DND-41 (cell line): Measurements from ENCODE around the gene BOLA3.
A peak's percentile ranks its signal among the peaks of the same experiment; 100 is the strongest.

Experiments used
- ATAC-seq: fragments of 200-7000 bp; cut with Tn5 transposase; 3 replicates; pipeline ENCODE4 v1.9.1; 2021; ENCODE audit warnings: low read depth; ENCODE audit not compliant: insufficient read depth
- DNase-seq: peaks from one replicate; pipeline ENCODE4 v3.0.0-alpha.2; 2020
- H2AFZ ChIP-seq: 2 replicates; pipeline ENCODE4 v1.6.0; 2012; ENCODE audit warnings: low read depth, low read length
- H3K27ac ChIP-seq: 2 replicates; pipeline ENCODE4 v1.5.1; 2012; ENCODE audit warnings: low read length, inconsistent platforms
- H3K27me3 ChIP-seq: fragments of 200-600 bp; sonication (generic); 2 replicates; pipeline ENCODE4 v1.6.0; 2012; ENCODE audit warnings: low read length, mild to moderate bottlenecking, inconsistent platforms; ENCODE audit not compliant: insufficient read depth, poor library complexity
- H3K36me3 ChIP-seq: 2 replicates; pipeline ENCODE4 v1.5.1; 2012; ENCODE audit warnings: low read length, inconsistent platforms; ENCODE audit not compliant: insufficient read depth
- H3K4me1 ChIP-seq: 2 replicates; pipeline ENCODE4 v1.5.1; 2012; ENCODE audit warnings: mild to moderate bottlenecking, low read length; ENCODE audit not compliant: insufficient read depth
- H3K4me2 ChIP-seq: 2 replicates; pipeline ENCODE4 v1.6.0; 2012; ENCODE audit warnings: mild to moderate bottlenecking, moderate library complexity, low read length, inconsistent platforms; ENCODE audit not compliant: insufficient read depth
- H3K4me3 ChIP-seq, 2 experiments: fragments of 200-600 bp in 1 of 2; shearing (Covaris generic) in 1 of 2; 2 replicates each; pipeline ENCODE4 v1.5.1; 2012 to 2016; ENCODE audit warnings: inconsistent platforms in 2 of 2, low read length in 2 of 2, mild to moderate bottlenecking in 2 of 2, low read depth in 1 of 2, moderate library complexity in 1 of 2
- H3K79me2 ChIP-seq: 2 replicates; pipeline ENCODE4 v1.6.0; 2012; ENCODE audit warnings: low read length, inconsistent platforms; ENCODE audit not compliant: insufficient read depth
- H3K9ac ChIP-seq: 2 replicates; pipeline ENCODE4 v1.6.0; 2012; ENCODE audit warnings: low read depth, mild to moderate bottlenecking, inconsistent platforms, low read length, moderate library complexity
- H3K9me3 ChIP-seq: 2 replicates; pipeline ENCODE4 v1.5.1; 2012; ENCODE audit warnings: low read length, moderate library complexity, mild to moderate bottlenecking, inconsistent platforms; ENCODE audit not compliant: insufficient read depth, severe bottlenecking
- H4K20me1 ChIP-seq: 2 replicates; pipeline ENCODE4 v1.6.0; 2012; ENCODE audit warnings: low read length; ENCODE audit not compliant: insufficient read depth
- EZH2 ChIP-seq: IDR thresholded peaks from 3 replicates; pipeline ENCODE4 v1.6.1; 2012; ENCODE audit warnings: borderline replicate concordance, low read depth, mild to moderate bottlenecking, moderate library complexity, low read length, inconsistent platforms; ENCODE audit not compliant: severe bottlenecking
- TF ChIP-seq, protein P1 (sequence below): IDR thresholded peaks from 2 replicates; pipeline ENCODE4 v1.5.1; 2012; ENCODE audit warnings: borderline replicate concordance, low read length, moderate library complexity, mild to moderate bottlenecking; ENCODE audit not compliant: poor library complexity, severe bottlenecking; ENCODE audit errors: extremely low read depth

The BOLA3 gene

DNA sequence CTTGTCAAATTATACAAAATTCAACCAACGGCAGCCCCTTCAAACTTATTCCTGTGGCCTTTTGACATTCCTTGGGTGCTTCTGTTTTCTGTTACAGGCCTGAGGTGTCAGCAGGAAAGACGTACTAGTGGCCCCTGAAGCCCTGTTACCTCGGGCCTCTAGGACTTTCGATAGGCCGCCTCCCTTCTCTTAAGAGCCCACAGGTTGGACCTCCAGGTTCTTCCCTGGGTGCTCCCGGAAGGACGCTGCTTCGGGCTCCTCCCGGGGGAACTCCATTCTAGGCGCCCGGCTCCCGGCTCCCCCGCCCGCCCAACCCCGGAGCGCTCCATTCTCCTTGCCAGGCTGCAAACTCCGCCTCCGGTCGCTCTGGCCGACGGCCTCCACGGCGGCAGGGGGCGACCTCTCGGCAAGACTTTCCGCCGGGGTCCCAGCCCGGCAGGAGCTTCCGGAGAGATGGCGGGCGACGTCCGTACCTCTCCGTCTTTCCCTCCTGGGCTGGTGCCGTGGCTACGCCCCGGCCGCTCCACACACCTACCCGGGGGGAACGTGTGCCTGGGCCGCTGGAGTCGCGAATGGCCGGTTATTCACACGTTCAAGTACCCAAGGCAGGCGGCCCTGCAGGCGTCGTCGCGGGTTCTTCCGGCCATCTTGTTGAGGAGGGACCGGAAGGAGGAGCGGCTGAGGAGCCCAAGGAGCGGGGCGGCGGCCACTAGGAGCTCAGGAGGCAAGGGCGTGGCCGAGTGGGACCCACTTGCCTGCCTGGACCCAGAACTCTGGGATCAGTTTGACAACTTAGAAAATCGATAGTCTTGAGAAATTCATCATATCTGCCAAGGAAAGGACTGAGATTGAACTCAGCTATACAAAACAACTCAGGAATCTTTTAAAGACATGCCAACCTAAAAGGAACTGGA is 27.5 kb downstream of the BOLA3 start:
- H3K4me1 ChIP-seq, result peaks cover 16% of the 10 kb centered on the region
- H4K20me1 ChIP-seq, result no peaks in the 10 kb centered on the region
- peaks cover 13% of the 10 kb centered on the region for H3K9me3 ChIP-seq
- ATAC-seq, result peak; percentile 97
- no peak for TF ChIP-seq EZH2
- TF ChIP-seq, protein P1, sequence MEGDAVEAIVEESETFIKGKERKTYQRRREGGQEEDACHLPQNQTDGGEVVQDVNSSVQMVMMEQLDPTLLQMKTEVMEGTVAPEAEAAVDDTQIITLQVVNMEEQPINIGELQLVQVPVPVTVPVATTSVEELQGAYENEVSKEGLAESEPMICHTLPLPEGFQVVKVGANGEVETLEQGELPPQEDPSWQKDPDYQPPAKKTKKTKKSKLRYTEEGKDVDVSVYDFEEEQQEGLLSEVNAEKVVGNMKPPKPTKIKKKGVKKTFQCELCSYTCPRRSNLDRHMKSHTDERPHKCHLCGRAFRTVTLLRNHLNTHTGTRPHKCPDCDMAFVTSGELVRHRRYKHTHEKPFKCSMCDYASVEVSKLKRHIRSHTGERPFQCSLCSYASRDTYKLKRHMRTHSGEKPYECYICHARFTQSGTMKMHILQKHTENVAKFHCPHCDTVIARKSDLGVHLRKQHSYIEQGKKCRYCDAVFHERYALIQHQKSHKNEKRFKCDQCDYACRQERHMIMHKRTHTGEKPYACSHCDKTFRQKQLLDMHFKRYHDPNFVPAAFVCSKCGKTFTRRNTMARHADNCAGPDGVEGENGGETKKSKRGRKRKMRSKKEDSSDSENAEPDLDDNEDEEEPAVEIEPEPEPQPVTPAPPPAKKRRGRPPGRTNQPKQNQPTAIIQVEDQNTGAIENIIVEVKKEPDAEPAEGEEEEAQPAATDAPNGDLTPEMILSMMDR, result peak; percentile 70
- peak overlapping the region; percentile 72 for H2AFZ ChIP-seq
- peak; percentile 84 for DNase-seq
- H3K4me3 ChIP-seq, result peak overlapping the region; percentile 49 to 61
- peak overlapping the region; percentile 94 for H3K27ac ChIP-seq
- no peaks in the 10 kb centered on the region for H3K27me3 ChIP-seq
- H3K36me3 ChIP-seq, result no peaks in the 10 kb centered on the region
- peak overlapping the region; percentile 74 for H3K4me2 ChIP-seq
- peak overlapping the region; percentile 63 for H3K9ac ChIP-seq
- H3K79me2 ChIP-seq, result no peaks in the 10 kb centered on the region

DNA sequence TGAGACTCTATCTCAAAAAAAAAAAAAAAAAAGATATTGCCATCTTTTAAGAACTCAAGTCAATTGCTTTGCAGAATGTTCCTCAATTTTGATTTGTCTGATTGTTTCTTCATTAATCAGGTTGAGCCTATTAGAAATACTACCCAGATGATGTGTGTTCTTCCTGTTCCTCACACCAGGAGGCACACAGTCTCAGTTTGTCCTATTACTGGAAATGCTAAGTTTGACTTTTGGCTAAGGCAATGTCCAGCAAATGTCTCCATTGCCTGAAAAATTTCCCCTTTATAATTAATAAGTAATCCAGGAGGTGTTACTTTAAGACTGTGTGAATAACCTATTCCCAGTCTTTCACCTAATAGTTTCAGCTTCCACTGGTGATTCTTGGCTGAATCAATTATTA is 28.4 kb downstream of the BOLA3 start:
- H3K9ac ChIP-seq, result peak overlapping the region; percentile 63; the same call in 1 of the 2 replicates
- no peak for TF ChIP-seq EZH2
- TF ChIP-seq, protein P1, result peak; percentile 30
- H3K36me3 ChIP-seq, result no peaks in the 10 kb centered on the region
- H3K4me2 ChIP-seq, result peak overlapping the region; percentile 74
- peaks cover 16% of the 10 kb centered on the region for H3K4me1 ChIP-seq
- H4K20me1 ChIP-seq, result no peaks in the 10 kb centered on the region
- H2AFZ ChIP-seq, result peak overlapping the region; percentile 72
- peaks cover 13% of the 10 kb centered on the region for H3K9me3 ChIP-seq
- no peak for ATAC-seq
- H3K27ac ChIP-seq, result no peak overlapping the region
- H3K4me3 ChIP-seq, result peak overlapping the region; percentile 11 to 61; a peak in 2 of 4 replicates
- no peaks in the 10 kb centered on the region for H3K27me3 ChIP-seq
- no peaks in the 10 kb centered on the region for H3K79me2 ChIP-seq
- DNase-seq, result no peak

DNA sequence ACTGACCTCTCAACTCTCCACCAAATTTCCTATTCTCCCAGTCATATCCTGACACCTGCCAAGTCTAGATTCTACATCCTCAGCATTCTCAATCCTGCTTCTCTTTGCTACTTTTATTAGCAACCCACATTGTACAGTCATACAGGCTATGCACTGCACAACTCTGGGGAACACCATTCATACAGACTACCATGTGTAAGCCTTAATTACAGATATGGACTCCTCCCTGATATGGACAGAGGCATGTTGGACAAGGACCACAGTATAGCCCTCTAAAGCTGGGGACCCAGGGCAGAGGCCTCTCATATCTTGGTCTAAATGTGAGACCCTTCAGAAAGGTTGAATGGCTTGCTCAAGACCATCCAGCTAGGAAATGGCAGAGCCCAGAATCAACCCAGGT is 36.3 kb downstream of the BOLA3 start:
- TF ChIP-seq, protein P1, result no peak
- no peak for TF ChIP-seq EZH2
- H3K9ac ChIP-seq, result no peak overlapping the region
- H3K36me3 ChIP-seq, result no peaks in the 10 kb centered on the region
- no peaks in the 10 kb centered on the region for H3K4me1 ChIP-seq
- H2AFZ ChIP-seq, result no peak overlapping the region
- DNase-seq (no peak), ATAC-seq (no peak)
- no peaks in the 10 kb centered on the region for H3K9me3 ChIP-seq
- no peaks in the 10 kb centered on the region for H3K79me2 ChIP-seq
- H3K4me3 ChIP-seq, result no peak overlapping the region
- H3K27ac ChIP-seq, result no peak overlapping the region
- no peaks in the 10 kb centered on the region for H4K20me1 ChIP-seq
- H3K4me2 ChIP-seq, result no peak overlapping the region
- H3K27me3 ChIP-seq, result no peaks in the 10 kb centered on the region
